IMR-90 (cell line): ENCODE data around the gene CFL2. TPM values are rescaled to one million over a fixed set of nuclear protein-coding genes. Genes with fewer than 3 reads are reported as not detected.

ENCODE experiments used
- ATAC-seq: fragments of 200-7000 bp; cut with Tn5 transposase; 2 replicates; pipeline ENCODE4 v1.9.1; 2020; ENCODE audit warnings: low read depth, mild to moderate bottlenecking, moderate library complexity
- BruUV-seq: library from RNA; stranded (reverse); fragments of 400-500 nt; replicated peaks from 2 replicates; lab custom pipeline; 2021; lab: Mats Ljungman, UMichigan
- CTCF ChIA-PET: fragments of 300-600 bp; formaldehyde crosslinking; extraction: SDS; loops from one replicate; lab custom pipeline; 2021; ENCODE audit warnings: antibody characterized with exemption; lab: Yijun Ruan, JAX
- POLR2A ChIA-PET: fragments of 300-600 bp; sonication (Branson Sonifier 250); formaldehyde crosslinking; loops from one replicate; lab custom pipeline; 2022; ENCODE audit warnings: antibody characterized with exemption; ENCODE audit not compliant: unreplicated experiment; lab: Charles Lee
- DNase-seq: peaks from one replicate; pipeline ENCODE4 v3.0.0; 2013
- H2AFZ ChIP-seq: replicated peaks from 2 replicates; pipeline ENCODE3; 2013; ENCODE audit warnings: low read length, mild to moderate bottlenecking; ENCODE audit not compliant: poor library complexity
- H2AK5ac ChIP-seq: 2 replicates; pipeline ENCODE4 v1.6.1; 2013; ENCODE audit warnings: low read depth, low read length, inconsistent platforms
- H2AK9ac ChIP-seq: replicated peaks from 2 replicates; pipeline ENCODE3; 2013; ENCODE audit warnings: mild to moderate bottlenecking, low read depth, low read length, moderate library complexity; ENCODE audit not compliant: poor library complexity
- H2BK120ac ChIP-seq: 2 replicates; pipeline ENCODE4 v1.6.1; 2013; ENCODE audit warnings: low read depth, low read length, inconsistent platforms
- H2BK15ac ChIP-seq: 3 replicates; pipeline ENCODE4 v1.6.1; 2013; ENCODE audit warnings: low read depth, low read length, inconsistent platforms
- H2BK20ac ChIP-seq: 2 replicates; pipeline ENCODE4 v1.6.1; 2013; ENCODE audit warnings: low read depth, mild to moderate bottlenecking, inconsistent platforms, low read length, moderate library complexity
- H2BK5ac ChIP-seq: 2 replicates; pipeline ENCODE4 v1.6.1; 2013; ENCODE audit warnings: mild to moderate bottlenecking, low read depth, low read length, inconsistent platforms; ENCODE audit not compliant: poor library complexity, severe bottlenecking
- H3K14ac ChIP-seq: replicated peaks from 2 replicates; pipeline ENCODE4 v1.6.1; 2013; ENCODE audit warnings: low read depth, low read length, inconsistent platforms
- H3K18ac ChIP-seq: 2 replicates; pipeline ENCODE4 v1.6.1; 2013; ENCODE audit warnings: low read depth, low read length, control low read depth
- H3K23ac ChIP-seq: 2 replicates; pipeline ENCODE4 v1.6.1; 2013; ENCODE audit warnings: low read depth, low read length, inconsistent platforms
- H3K27ac ChIP-seq: 2 replicates; pipeline ENCODE4 v1.5.1; 2013; ENCODE audit warnings: mild to moderate bottlenecking, control low read depth, low read length; ENCODE audit not compliant: insufficient read depth
- H3K27me3 ChIP-seq: 2 replicates; pipeline ENCODE4 v1.6.1; 2013; ENCODE audit warnings: low read length; ENCODE audit not compliant: control insufficient read depth, insufficient read depth
- H3K36me3 ChIP-seq: 2 replicates; pipeline ENCODE4 v1.6.1; 2013; ENCODE audit warnings: low read length, mixed read lengths; ENCODE audit not compliant: control insufficient read depth, insufficient read depth
- H3K4ac ChIP-seq: 2 replicates; pipeline ENCODE4 v1.6.1; 2013; ENCODE audit warnings: low read depth, low read length, inconsistent platforms
- H3K4me1 ChIP-seq: 2 replicates; pipeline ENCODE4 v1.6.1; 2013; ENCODE audit warnings: low read length, mixed read lengths; ENCODE audit not compliant: control insufficient read depth, insufficient read depth
- H3K4me2 ChIP-seq: 2 replicates; pipeline ENCODE4 v1.6.1; 2013; ENCODE audit warnings: low read depth, mild to moderate bottlenecking, control low read depth, low read length, moderate library complexity
- H3K4me3 ChIP-seq: 2 replicates; pipeline ENCODE4 v1.5.1; 2013; ENCODE audit warnings: low read depth, mild to moderate bottlenecking, control low read depth, low read length, moderate library complexity; ENCODE audit not compliant: insufficient read depth
- H3K56ac ChIP-seq: 2 replicates; pipeline ENCODE4 v1.6.1; 2013; ENCODE audit warnings: low read length, inconsistent platforms; ENCODE audit not compliant: insufficient read depth; ENCODE audit errors: extremely low read depth
- H3K79me1 ChIP-seq, 2 experiments: 2 replicates each; pipeline ENCODE4 v1.6.1; 2013; ENCODE audit warnings: low read length in 2 of 2, inconsistent platforms in 1 of 2, low read depth in 1 of 2
- H3K9ac ChIP-seq: 2 replicates; pipeline ENCODE4 v1.6.1; 2013; ENCODE audit warnings: low read depth, low read length, control low read depth
- H3K9me1 ChIP-seq: 2 replicates; pipeline ENCODE4 v1.6.1; 2013; ENCODE audit warnings: low read length, inconsistent platforms; ENCODE audit not compliant: insufficient read depth
- H3K9me3 ChIP-seq: 2 replicates; pipeline ENCODE4 v1.6.1; 2013; ENCODE audit warnings: low read length; ENCODE audit not compliant: control insufficient read depth, insufficient read depth
- H4K20me1 ChIP-seq: 2 replicates; pipeline ENCODE4 v1.6.1; 2013; ENCODE audit warnings: low read length, inconsistent platforms; ENCODE audit not compliant: insufficient read depth
- H4K5ac ChIP-seq: 2 replicates; pipeline ENCODE4 v1.6.1; 2013; ENCODE audit warnings: mild to moderate bottlenecking, low read depth, low read length, control low read depth
- H4K8ac ChIP-seq, 2 experiments: 2 replicates each; pipeline ENCODE4 v1.6.1; 2013; ENCODE audit warnings: low read depth in 2 of 2, low read length in 2 of 2, control low read depth in 1 of 2, inconsistent platforms in 1 of 2
- H4K91ac ChIP-seq: 2 replicates; pipeline ENCODE4 v1.6.1; 2013; ENCODE audit warnings: low read depth, low read length, inconsistent platforms; ENCODE audit not compliant: insufficient read depth
- FOS ChIP-seq: fragments of 150-350 bp; IDR thresholded peaks from 2 replicates; pipeline ENCODE4 v1.6.1; 2016; ENCODE audit warnings: low read depth, low read length
- MAFK ChIP-seq: IDR thresholded peaks from 2 replicates; pipeline ENCODE4 v1.6.1; 2012; ENCODE audit warnings: low read depth, low read length, improper control_type of control experiment
- RAD21 ChIP-seq: IDR thresholded peaks from 2 replicates; pipeline ENCODE4 v1.6.1; 2012; ENCODE audit warnings: low read length, improper control_type of control experiment
- WGBS, 2 experiments: methylation state at CpG; one replicate each; pipeline versions ENCODE4 v1.1.5 to v1.1.7; 2013; ENCODE audit warnings: missing lambda C conversion rate in 2 of 2; ENCODE audit not compliant: insufficient read length in 1 of 2; ENCODE audit errors: extremely low coverage in 2 of 2; 5-methylcytosine and 5-hydroxymethylcytosine counted together
- dilution Hi-C: fragments of 300-500 bp; cut with HindIII; formaldehyde crosslinking; loops from one replicate; pipeline ENCODE4 v1.14.3; 2018; ENCODE audit warnings: low sequenced_read_pairs; ENCODE audit not compliant: unreplicated experiment
- in situ Hi-C: fragments of 300-500 bp; cut with MboI; formaldehyde crosslinking; loops from 3 replicates; pipeline ENCODE4 v1.14.3; 2019; ENCODE audit warnings: low sequenced_read_pairs, inconsistent platforms, mixed read lengths
- intact Hi-C: fragments of 100-400 bp; cut with micrococcal nuclease; formaldehyde crosslinking; loops from 2 replicates; pipeline ENCODE4 v1.10.0; 2022
- polyA plus RNA-seq, 3 experiments: library from polyadenylated mRNA; depleted of rRNA; stranded (reverse); fragments of >200 nt; gene quantifications; 2 replicates each; pipeline ENCODE4 v1.2.3, GENCODE V29; 2012; ENCODE audit warnings: low replicate concordance in 1 of 3
- total RNA-seq: library from RNA; depleted of rRNA; stranded (reverse); fragments of >200 nt; gene quantifications from 2 replicates; pipeline ENCODE4 v1.2.3, GENCODE V29; 2012

The CFL2 gene
- total and polyA plus RNA-seq, 2 of the 4 experiments (the other 2 are of a cell fraction) = 106 to 151 TPM

- ATAC-seq (no peak), DNase-seq (peak; percentile 74)
- dilution Hi-C loops (no loop called here), in situ Hi-C loops (no loop called here), intact Hi-C loops (no loop called here)
- no TSS peak for BruUV-seq
- H4K5ac ChIP-seq = no peak overlapping the region
- no peak for TF ChIP-seq RAD21
- TF ChIP-seq FOS = 0 out of 2 replicates have a peak, but pooled peaks have one; percentile 39
- no peak for TF ChIP-seq MAFK
- no peaks in the 10 kb centered on the region for H3K36me3 ChIP-seq
- H3K18ac ChIP-seq = no peak overlapping the region
- no peaks in the 10 kb centered on the region for H3K27me3 ChIP-seq
- H4K20me1 ChIP-seq = 0 out of 2 replicates have a peak, but pooled peaks cover under 1% of the 10 kb centered on the region
- no peak overlapping the region for H3K4me2 ChIP-seq
- H2BK5ac ChIP-seq = peak overlapping the region; percentile 43
- H2BK15ac ChIP-seq = no peak overlapping the region
- no peak overlapping the region for H2AK5ac ChIP-seq
- peak overlapping the region; percentile 36; the same call in 1 of the 2 replicates for H2BK120ac ChIP-seq
- no peak overlapping the region for H4K91ac ChIP-seq
- no peaks in the 10 kb centered on the region for H3K9me3 ChIP-seq
- H3K23ac ChIP-seq = no peak overlapping the region
- peaks cover 4% of the 10 kb centered on the region for H3K4me1 ChIP-seq
- no peak overlapping the region for H3K14ac ChIP-seq
- peaks cover 4% of the 10 kb centered on the region for H3K9me1 ChIP-seq
- no peak overlapping the region for H3K56ac ChIP-seq
- WGBS, 2 experiments = no CpG with 5 or more reads among the region's 4 CpGs
- H3K4me3 ChIP-seq = no peak overlapping the region
- CTCF ChIA-PET = no interaction called here
- H2AK9ac ChIP-seq = no peak overlapping the region
- H3K4ac ChIP-seq = no peak overlapping the region
- no peak overlapping the region for H2AFZ ChIP-seq
- peaks cover 2 to 3% of the 10 kb centered on the region in 2 experiments; a peak in 3 of 4 replicates for H3K79me1 ChIP-seq
- H3K27ac ChIP-seq = no peak overlapping the region
- H2BK20ac ChIP-seq = peak overlapping the region; percentile 51; the same call in 1 of the 2 replicates
- no peak overlapping the region for H3K9ac ChIP-seq
- H4K8ac ChIP-seq = no peak overlapping the region
- POLR2A ChIA-PET = no interaction called here
Measured at GRCh38 chr14:34718750-34719304, 4.4 kb upstream of the CFL2 start.
